K562 (cell line): ENCODE measurements around the gene SLC19A1.

Experiments
- ATF2 ChIP-seq: sonication (generic); formaldehyde crosslinking; IDR thresholded peaks from 2 replicates; pipeline ENCODE4 v1.8.1; 2022; ENCODE audit warnings: missing genetic modification reagents
- EZH2 ChIP-seq: IDR thresholded peaks from 2 replicates; pipeline ENCODE4 v1.6.1; 2012; ENCODE audit warnings: low read depth, mild to moderate bottlenecking, inconsistent platforms, low read length, borderline replicate concordance
- ZFP36 ChIP-seq: fragments of 150-350 bp; IDR thresholded peaks from 2 replicates; pipeline ENCODE4 v1.6.1; 2018; ENCODE audit warnings: low read length, low read depth; ENCODE audit not compliant: partially characterized antibody
- TF ChIP-seq, protein P1 (sequence below), 3 experiments: IDR thresholded peaks in 2 of 3; conservative IDR thresholded peaks in 1 of 3; 2 replicates each; pipeline ENCODE4 v1.5.1; 2011 to 2012; ENCODE audit warnings: low read length in 3 of 3, mild to moderate bottlenecking in 3 of 3, control low read depth in 2 of 3, improper control_type of control experiment in 1 of 3, inconsistent platforms in 1 of 3, low read depth in 1 of 3, mixed read lengths in 1 of 3, moderate library complexity in 1 of 3; ENCODE audit not compliant: insufficient read depth in 2 of 3
- TF ChIP-seq, protein P2 (sequence below): fragments of 450-650 bp; IDR thresholded peaks from 2 replicates; pipeline ENCODE4 v1.6.1; 2018; ENCODE audit warnings: mild to moderate bottlenecking, low read depth; ENCODE audit not compliant: partially characterized antibody

GRCh38 chr21:45460611-45461368 lies 81.5 kb downstream of the SLC19A1 start:
- TF ChIP-seq ATF2 (CRISPR knock-in tag) (no peak), EZH2 (no peak), ZFP36 (no peak)
- TF ChIP-seq, protein P1, sequence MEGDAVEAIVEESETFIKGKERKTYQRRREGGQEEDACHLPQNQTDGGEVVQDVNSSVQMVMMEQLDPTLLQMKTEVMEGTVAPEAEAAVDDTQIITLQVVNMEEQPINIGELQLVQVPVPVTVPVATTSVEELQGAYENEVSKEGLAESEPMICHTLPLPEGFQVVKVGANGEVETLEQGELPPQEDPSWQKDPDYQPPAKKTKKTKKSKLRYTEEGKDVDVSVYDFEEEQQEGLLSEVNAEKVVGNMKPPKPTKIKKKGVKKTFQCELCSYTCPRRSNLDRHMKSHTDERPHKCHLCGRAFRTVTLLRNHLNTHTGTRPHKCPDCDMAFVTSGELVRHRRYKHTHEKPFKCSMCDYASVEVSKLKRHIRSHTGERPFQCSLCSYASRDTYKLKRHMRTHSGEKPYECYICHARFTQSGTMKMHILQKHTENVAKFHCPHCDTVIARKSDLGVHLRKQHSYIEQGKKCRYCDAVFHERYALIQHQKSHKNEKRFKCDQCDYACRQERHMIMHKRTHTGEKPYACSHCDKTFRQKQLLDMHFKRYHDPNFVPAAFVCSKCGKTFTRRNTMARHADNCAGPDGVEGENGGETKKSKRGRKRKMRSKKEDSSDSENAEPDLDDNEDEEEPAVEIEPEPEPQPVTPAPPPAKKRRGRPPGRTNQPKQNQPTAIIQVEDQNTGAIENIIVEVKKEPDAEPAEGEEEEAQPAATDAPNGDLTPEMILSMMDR (IDR thresholded peaks at IDR 0.05 in 2 of 3, conservative IDR thresholded peaks at IDR 0.05 in 1 of 3; ENCODE audit: insufficient read depth in 2 of 3, low read depth in 1 of 3, low read length in 3 of 3): no peak
- TF ChIP-seq, protein P2, sequence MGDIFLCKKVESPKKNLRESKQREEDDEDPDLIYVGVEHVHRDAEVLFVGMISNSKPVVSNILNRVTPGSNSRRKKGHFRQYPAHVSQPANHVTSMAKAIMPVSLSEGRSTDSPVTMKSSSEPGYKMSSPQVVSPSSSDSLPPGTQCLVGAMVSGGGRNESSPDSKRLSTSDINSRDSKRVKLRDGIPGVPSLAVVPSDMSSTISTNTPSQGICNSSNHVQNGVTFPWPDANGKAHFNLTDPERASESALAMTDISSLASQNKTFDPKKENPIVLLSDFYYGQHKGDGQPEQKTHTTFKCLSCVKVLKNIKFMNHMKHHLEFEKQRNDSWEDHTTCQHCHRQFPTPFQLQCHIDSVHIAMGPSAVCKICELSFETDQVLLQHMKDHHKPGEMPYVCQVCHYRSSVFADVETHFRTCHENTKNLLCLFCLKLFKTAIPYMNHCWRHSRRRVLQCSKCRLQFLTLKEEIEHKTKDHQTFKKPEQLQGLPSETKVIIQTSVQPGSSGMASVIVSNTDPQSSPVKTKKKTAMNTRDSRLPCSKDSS: no peak
